Brain microvascular endothelial cell (primary cell): ENCODE results near the gene POU5F1.

ENCODE experiments used
- DNase-seq: peaks from one replicate; pipeline ENCODE4 v3.0.0-alpha.2; 2020
- H3K27ac ChIP-seq: fragments of 250-450 bp; sonication (Bioruptor Pico); 2 replicates; pipeline ENCODE4 v1.5.1; 2020; ENCODE audit warnings: mild to moderate bottlenecking, moderate library complexity
- H3K27me3 ChIP-seq: fragments of 250-450 bp; sonication (Bioruptor Pico); replicated peaks from 2 replicates; pipeline ENCODE4 v1.5.1; 2020; ENCODE audit warnings: mild to moderate bottlenecking
- H3K36me3 ChIP-seq: fragments of 250-450 bp; sonication (Bioruptor Pico); replicated peaks from 2 replicates; pipeline ENCODE4 v1.5.1; 2020; ENCODE audit warnings: mild to moderate bottlenecking
- H3K4me3 ChIP-seq: 2 replicates; pipeline ENCODE4 v1.5.1; 2011; ENCODE audit warnings: low read depth, mild to moderate bottlenecking, control low read depth, low read length, moderate library complexity
- CTCF ChIP-seq: IDR thresholded peaks from 2 replicates; pipeline ENCODE4 v1.5.1; 2011; ENCODE audit warnings: low read depth, mild to moderate bottlenecking, moderate library complexity, low read length, control low read depth, inconsistent platforms; ENCODE audit errors: missing control alignments
- in situ Hi-C: cut with HindIII; loops from 2 replicates; pipeline ENCODE4 v1.10.0; 2017; ENCODE audit warnings: low sequenced_read_pairs, low pct_ligation_motif_present

POU5F1 gene

DNA sequence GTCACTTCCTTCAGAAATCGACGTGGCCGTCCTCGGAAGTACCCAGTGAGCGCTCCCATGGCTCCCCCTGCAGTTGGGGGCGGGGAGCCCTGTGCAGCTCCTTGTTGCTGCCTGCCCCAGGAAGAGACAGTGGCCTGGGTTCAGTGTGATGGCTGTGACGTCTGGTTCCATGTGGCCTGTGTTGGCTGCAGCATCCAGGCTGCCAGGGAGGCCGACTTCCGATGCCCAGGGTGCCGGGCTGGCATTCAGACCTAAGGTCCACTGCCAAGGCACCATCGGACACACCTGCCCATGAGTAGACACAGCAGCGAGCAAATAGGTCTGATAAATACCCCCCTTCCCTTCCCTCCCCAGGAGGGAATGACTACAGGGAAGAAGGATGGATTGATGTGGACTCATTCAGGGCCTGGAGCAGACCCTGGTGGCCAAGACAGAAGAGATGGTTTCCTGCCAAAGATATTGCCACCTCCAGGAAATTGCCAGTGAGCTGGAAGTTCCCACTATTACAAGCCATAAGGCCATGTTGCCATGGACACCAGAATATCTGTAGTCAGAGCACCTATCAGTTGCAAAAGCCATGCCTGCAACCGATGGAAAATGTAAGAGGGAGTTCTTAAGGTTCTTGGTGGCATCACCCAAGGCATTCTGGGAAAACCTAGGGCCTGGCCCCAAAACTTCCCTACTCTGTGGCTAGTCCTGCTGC lies 7.9 kb downstream of the POU5F1 start:
- TF ChIP-seq CTCF = no peak
- in situ Hi-C loops = no loop called here
- no peak for DNase-seq
- Histone ChIP-seq H3K27ac (no peak overlapping the region), H3K27me3 (no peaks in the 10 kb centered on the region), H3K36me3 (no peaks in the 10 kb centered on the region), H3K4me3 (no peak overlapping the region)

DNA sequence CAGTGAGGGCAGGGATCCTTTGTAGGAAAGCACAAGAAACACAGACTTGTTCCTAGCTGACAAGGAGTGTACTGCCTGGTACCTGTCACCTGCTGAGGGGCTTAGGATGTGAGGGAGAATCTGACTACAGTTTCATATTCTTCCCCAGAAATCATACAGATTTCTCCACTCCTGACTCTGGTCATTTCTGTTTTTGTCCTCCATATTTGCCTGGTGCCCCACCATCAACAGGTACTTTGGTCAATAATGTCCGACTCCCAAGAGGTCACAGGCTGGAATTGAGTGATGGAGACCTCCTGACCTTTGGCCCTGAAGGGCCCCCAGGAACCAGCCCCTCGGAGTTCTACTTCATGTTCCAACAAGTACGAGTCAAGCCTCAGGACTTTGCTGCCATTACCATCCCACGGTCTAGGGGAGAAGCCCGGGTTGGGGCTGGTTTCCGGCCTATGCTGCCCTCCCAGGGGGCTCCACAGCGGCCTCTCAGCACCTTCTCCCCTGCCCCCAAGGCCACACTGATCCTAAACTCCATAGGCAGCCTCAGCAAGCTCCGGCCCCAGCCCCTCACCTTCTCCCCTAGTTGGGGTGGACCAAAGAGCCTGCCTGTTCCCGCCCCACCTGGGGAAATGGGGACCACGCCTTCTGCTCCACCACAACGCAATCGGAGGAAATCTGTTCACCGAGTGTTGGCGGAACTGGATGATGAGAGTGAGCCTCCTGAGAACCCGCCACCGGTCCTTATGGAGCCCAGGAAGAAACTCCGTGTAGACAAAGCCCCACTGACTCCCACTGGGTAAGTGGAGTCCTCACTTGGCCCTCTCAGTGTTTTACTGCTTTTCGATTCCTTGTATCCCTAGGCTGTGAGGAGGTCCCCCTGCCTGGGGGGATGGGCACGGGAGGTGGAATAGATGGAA lies 9.0 kb downstream of the POU5F1 start:
- TF ChIP-seq CTCF = no peak
- Histone ChIP-seq H3K36me3 (no peaks in the 10 kb centered on the region), H3K4me3 (no peak overlapping the region), H3K27ac (no peak overlapping the region), H3K27me3 (no peaks in the 10 kb centered on the region)
- no peak for DNase-seq
- in situ Hi-C loops = no loop called here

DNA sequence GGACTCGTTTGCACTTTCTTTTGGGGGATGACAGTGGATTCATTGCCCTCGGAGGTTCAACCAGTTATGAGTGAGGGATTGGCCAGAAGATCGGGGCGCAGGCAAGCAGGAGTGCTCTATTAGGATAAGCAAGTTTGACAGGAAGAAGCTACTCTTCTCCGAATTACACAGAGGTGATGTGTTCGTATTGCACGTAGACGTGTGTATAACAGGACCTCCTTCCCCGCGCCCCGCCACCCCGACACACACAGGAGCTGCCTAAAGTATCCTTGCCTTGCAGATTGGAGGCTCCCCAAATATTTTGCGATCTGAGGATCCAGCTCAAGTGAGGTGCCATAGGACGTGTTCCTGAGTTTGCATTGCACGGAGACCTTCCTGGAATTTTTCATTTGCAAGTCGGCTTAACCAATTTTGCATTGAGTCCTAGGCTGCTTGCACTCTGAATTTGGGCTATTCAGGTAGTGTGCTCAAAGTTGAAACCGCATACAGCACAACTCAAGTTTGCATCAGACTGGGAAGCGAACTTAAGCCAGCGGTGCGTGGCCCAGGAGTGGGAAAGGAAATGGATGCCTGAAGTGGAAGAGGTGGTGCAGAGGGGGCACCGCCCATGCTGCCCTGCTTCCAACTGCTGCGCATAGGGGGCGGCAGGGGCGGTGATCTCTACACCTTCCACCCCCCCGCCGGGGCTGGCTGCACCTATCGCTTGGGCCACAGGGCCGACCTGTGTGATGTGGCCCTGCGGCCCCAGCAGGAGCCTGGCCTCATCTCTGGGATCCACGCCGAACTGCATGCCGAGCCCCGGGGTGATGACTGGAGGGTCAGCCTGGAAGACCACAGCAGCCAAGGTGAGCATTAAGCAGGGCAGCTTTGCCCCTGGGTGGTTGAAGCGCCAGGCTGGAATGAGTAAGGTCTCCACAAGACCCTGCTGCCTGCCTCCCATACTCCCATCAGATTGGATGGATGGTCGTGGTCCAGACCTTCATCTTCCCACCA lies 11.3 kb downstream of the POU5F1 start:
- TF ChIP-seq CTCF = peak; percentile 25
- Histone ChIP-seq H3K27me3 (no peaks in the 10 kb centered on the region), H3K27ac (no peak overlapping the region), H3K36me3 (no peaks in the 10 kb centered on the region), H3K4me3 (peak overlapping the region; percentile 82)
- DNase-seq = peak; percentile 2
- in situ Hi-C loops = no loop called here

- H3K4me3 ChIP-seq = peak within 1 kb of the TSS; percentile 82
- in situ Hi-C loops = no loop called here
- no peaks in the 10 kb centered on the region for H3K27me3 ChIP-seq
- DNase-seq = peak; percentile 99
- peak within 1 kb of the TSS; percentile 18 for H3K27ac ChIP-seq
- no peak for TF ChIP-seq CTCF
- H3K36me3 ChIP-seq = no peaks in the 10 kb centered on the region
These were observed 12.2 kb downstream of the POU5F1 start, which contains the start of gene TCF19 for GRCh38 chr6:31158140-31158862. Gene TCF19 (plus strand): TSS chr6:31158589. CDS start chr6:31159470, 881 bp downstream.

GRCh38 chr6:31157513-31158139 lies 12.9 kb downstream of the POU5F1 start, which contains the start of gene CCHCR1:
Gene CCHCR1 (minus strand): TSS chr6:31157802. CDS start chr6:31157600, 202 bp downstream.
- DNase-seq = no peak
- H3K27me3 ChIP-seq = no peaks in the 10 kb centered on the region
- H3K27ac ChIP-seq = peak within 1 kb of the TSS; percentile 18
- in situ Hi-C loops = no loop called here
- peak within 1 kb of the TSS; percentile 82 for H3K4me3 ChIP-seq
- no peak for TF ChIP-seq CTCF
- H3K36me3 ChIP-seq = no peaks in the 10 kb centered on the region
